Peyer's patch (tissue), 4 donors: ENCODE measurements around the gene RANGRF. TPM values are rescaled to one million over a fixed set of nuclear protein-coding genes. Genes with fewer than 3 reads are reported as not detected.

ENCODE experiments used
- DNase-seq, 3 donors: peaks; one replicate each; pipeline ENCODE4 v3.0.0-alpha.2; 2017 to 2019
- H3K27ac ChIP-seq, 4 donors: fragments of 200-600 bp; sonication (generic); one replicate each; pipeline ENCODE4 v1.5.1; 2016 to 2019
- H3K27me3 ChIP-seq, 2 donors: fragments of 200-600 bp; sonication (generic); one replicate each; pipeline ENCODE4 v1.5.1; 2019
- H3K36me3 ChIP-seq, 3 donors: fragments of 200-600 bp; sonication (generic); one replicate each; pipeline ENCODE4 v1.5.1; 2016 to 2019
- H3K4me1 ChIP-seq, 4 donors: fragments of 200-600 bp; sonication (generic); one replicate each; pipeline ENCODE4 v1.5.1; 2016 to 2019
- H3K4me3 ChIP-seq, 4 donors: fragments of 200-600 bp; sonication (generic); 1 replicate in 3 of 4; 2 replicates in 1 of 4; pipeline ENCODE4 v1.5.1; 2016 to 2019; ENCODE audit warnings: mild to moderate bottlenecking in 1 of 4
- H3K9me3 ChIP-seq, 4 donors: fragments of 200-600 bp; sonication (generic); one replicate each; pipeline ENCODE4 v1.5.1; 2016 to 2019; ENCODE audit warnings: mild to moderate bottlenecking in 1 of 4
- POLR2A ChIP-seq, 2 donors: fragments of 450-650 bp; IDR thresholded peaks; one replicate each; pipeline ENCODE4 v1.5.1; 2017; ENCODE audit warnings: antibody characterized with exemption in 2 of 2, mild to moderate bottlenecking in 2 of 2, moderate library complexity in 2 of 2
- total RNA-seq, 4 donors: library from RNA; depleted of rRNA; stranded (reverse); fragments of >200 nt; gene quantifications; one replicate each; pipeline ENCODE4 v1.1.0, GENCODE V29; 2016
- TF ChIP-seq, protein P1 (sequence below), 6 experiments: fragments of 450-650 bp in 4 of 6; fragments of 200-600 bp in 2 of 6; sonication (generic) in 1 of 6; IDR thresholded peaks; one replicate each; pipeline ENCODE4 v1.5.1; 2017 to 2019; ENCODE audit warnings: antibody characterized with exemption in 6 of 6, mild to moderate bottlenecking in 3 of 6, moderate library complexity in 1 of 6

The RANGRF gene, protein sequence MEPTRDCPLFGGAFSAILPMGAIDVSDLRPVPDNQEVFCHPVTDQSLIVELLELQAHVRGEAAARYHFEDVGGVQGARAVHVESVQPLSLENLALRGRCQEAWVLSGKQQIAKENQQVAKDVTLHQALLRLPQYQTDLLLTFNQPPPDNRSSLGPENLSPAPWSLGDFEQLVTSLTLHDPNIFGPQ
- 10 to 100 TPM in 3 of 4 donors, 1 to 10 TPM in 1; 6.8 to 27.2 (median 16.1) TPM for total RNA-seq

- Histone ChIP-seq H3K36me3 (no peaks in the 10 kb centered on the region), H3K9me3 (no peaks in the 10 kb centered on the region), H3K27ac (peak within 1 kb of the TSS; percentile 87 to 94 (median 90)), H3K4me3 (peak within 1 kb of the TSS; percentile 70 to 84 (median 74)), H3K4me1 (peaks cover 0 to 23% (median 7%) of the 10 kb centered on the region in 4 donors), H3K27me3 (no peaks in the 10 kb centered on the region)
- TF ChIP-seq, protein P1, sequence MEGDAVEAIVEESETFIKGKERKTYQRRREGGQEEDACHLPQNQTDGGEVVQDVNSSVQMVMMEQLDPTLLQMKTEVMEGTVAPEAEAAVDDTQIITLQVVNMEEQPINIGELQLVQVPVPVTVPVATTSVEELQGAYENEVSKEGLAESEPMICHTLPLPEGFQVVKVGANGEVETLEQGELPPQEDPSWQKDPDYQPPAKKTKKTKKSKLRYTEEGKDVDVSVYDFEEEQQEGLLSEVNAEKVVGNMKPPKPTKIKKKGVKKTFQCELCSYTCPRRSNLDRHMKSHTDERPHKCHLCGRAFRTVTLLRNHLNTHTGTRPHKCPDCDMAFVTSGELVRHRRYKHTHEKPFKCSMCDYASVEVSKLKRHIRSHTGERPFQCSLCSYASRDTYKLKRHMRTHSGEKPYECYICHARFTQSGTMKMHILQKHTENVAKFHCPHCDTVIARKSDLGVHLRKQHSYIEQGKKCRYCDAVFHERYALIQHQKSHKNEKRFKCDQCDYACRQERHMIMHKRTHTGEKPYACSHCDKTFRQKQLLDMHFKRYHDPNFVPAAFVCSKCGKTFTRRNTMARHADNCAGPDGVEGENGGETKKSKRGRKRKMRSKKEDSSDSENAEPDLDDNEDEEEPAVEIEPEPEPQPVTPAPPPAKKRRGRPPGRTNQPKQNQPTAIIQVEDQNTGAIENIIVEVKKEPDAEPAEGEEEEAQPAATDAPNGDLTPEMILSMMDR (IDR thresholded peaks at IDR 0.05): peak in 1 of 6 experiments; percentile 20
- peak; percentile 76 to 84 for TF ChIP-seq POLR2A (IDR thresholded peaks at IDR 0.05)
- DNase-seq: peak; percentile 91 to 96 (median 95)
These were observed at the start of gene RANGRF for GRCh38 chr17:8288336-8289102. Gene RANGRF (plus strand): TSS chr17:8288670. CDS start chr17:8288789, 119 bp downstream.

DNA sequence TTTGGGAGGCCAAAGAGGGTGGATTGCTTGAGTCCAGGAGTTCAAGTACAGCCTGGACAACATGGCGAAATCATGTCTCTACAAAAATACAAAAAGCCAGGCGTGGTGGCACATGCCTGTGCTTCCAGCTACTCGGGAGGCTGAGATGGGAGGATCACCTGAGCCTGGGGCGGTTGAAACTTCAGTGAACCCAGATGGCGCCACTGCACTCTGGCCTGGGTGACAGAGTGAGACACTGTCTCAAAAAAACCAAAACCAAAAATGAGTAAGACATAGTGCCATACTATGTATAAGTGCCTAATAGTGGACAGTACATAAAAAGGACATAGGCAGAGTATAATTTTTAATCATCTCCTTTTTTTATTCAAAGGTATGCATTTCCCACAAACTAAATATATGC is 44.6 kb upstream of the RANGRF start:
- Histone ChIP-seq H3K9me3 (no peaks in the 10 kb centered on the region), H3K4me1 (peaks cover 0 to 10% (median 0%) of the 10 kb centered on the region in 4 donors), H3K4me3 (no peak overlapping the region), H3K36me3 (peaks cover 0 to 41% (median 0%) of the 10 kb centered on the region in 3 donors), H3K27me3 (no peaks in the 10 kb centered on the region), H3K27ac (no peak overlapping the region)
- no peak for TF ChIP-seq POLR2A (IDR thresholded peaks at IDR 0.05)
- TF ChIP-seq, protein P1 (IDR thresholded peaks at IDR 0.05): no peak
- no peak for DNase-seq

DNA sequence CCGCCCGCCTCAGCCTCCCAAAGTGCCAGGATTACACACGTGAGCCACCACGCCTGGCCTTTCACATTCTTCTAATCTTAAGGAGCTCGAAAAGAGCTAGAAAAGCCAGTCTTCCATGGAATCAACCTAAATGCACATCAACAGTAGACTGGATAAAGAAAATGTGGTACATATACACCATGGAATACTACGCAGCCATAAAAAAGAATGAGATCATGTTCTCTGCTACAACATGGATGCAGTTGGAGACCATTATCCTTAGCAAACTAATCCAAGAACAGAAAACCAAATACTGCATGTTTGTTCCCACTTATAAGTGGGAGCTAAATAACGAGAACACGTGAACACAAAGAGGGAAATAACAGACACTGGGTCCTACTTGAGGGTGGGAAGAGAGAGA is 43.7 kb upstream of the RANGRF start:
- Histone ChIP-seq H3K27me3 (no peaks in the 10 kb centered on the region), H3K4me3 (no peak overlapping the region), H3K4me1 (peaks cover 0 to 14% (median 3%) of the 10 kb centered on the region in 4 donors), H3K27ac (no peak overlapping the region), H3K9me3 (no peaks in the 10 kb centered on the region), H3K36me3 (peaks cover 0 to 33% (median 0%) of the 10 kb centered on the region in 3 donors)
- no peak for DNase-seq
- no peak for TF ChIP-seq POLR2A (IDR thresholded peaks at IDR 0.05)
- TF ChIP-seq, protein P1 (IDR thresholded peaks at IDR 0.05): no peak

DNA sequence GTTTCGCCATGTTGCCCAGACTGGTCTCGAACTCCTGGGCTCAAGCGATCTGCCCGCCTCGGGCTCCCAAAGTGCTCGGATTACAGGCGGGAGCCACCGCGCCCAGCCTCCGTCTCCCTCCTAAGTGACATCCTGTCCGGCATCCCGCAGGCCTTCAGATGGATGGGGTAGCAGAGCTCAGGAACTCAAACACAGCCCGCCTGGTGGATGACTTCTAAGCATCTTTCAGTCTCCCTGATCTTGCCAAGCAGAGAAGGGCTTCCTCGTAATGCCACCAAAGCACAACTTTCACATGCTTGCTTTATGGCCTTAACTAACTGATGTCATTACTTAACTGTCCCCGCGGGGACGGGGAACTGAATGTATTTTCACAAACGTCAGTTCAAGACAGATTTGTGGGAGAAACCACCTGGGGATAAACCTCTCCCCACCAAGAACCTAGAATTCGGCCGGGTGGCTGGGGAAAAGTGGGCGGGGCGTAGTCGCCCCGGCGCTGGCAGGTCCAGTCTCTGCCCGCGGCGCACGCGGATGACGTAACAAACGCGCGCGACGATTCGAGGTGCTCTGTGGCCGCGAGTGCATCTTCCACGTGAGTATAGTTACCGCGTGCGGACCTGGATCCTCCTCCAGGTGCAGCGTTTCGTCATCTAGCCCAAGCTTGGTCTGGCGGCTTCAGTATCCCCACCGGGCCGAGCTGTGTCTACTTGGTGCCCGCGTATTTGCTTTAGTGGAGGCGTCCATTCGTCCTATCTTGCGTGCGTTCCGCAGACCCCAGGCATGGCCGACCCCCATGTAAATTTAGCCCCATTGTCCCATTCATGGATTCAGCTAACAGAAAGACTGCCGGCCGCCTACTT is 39.5 kb upstream of the RANGRF start, which contains the start of gene PFAS:
Gene PFAS (plus strand): TSS at position 539 of the 857 bp plus-strand sequence. CDS start 4,649 bp downstream, outside the sequence.
- Histone ChIP-seq H3K27ac (peak within 1 kb of the TSS; percentile 94 to 99 (median 96)), H3K36me3 (peaks cover 0 to 12% (median 0%) of the 10 kb centered on the region in 3 donors), H3K27me3 (no peaks in the 10 kb centered on the region), H3K9me3 (no peaks in the 10 kb centered on the region), H3K4me1 (peaks cover 0 to 17% (median 5%) of the 10 kb centered on the region in 4 donors), H3K4me3 (peak within 1 kb of the TSS; percentile 67 to 74 (median 68))
- peak; percentile 98 to 99 (median 98) for DNase-seq
- peak in 1 of 2 donors; percentile 61 for TF ChIP-seq POLR2A (IDR thresholded peaks at IDR 0.05)
- TF ChIP-seq, protein P1 (IDR thresholded peaks at IDR 0.05): peak in 1 of 6 experiments; percentile 26
